Measurements from ENCODE around the gene TIMM44.
A peak's percentile ranks its signal among the peaks of the same experiment; 100 is the strongest.

DNA sequence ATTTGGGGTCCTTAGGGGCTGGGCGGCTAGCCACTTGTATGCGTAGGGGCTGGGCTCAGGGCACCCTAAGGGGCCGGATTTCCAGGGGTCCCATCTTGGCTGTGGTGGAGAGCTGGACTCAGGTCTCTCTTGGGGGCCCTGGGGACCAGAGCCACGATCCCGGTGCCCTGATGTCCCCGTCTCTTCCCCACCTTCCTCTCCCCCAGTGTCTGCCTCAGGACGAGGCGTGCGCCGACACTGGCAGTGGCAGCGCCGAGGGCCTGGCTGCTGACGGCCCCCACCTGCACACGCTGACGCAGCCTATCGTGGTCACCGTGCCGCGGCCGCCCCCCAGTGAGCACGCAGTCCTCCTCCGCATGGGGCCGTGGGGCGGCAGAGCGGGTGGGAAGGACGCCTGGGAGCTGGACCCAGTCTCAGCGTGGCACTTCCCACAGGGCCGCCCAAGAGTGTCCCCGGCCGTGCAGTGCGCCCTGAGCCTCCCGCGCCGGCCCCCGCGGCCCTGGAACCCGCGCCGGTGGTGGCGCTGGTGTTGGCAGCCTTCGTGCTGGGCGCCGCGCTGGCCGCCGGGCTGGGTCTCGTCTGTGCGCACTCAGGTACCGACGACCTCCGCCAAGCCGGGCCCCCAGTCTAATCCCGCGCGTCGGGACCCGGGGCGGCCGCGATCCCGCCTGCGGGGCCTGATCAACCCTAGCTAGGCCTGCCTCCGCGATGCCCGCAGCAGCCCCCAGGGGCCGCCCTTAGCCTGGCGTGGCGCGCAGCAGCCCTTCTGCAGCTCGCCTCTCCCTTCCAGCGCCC, 26.0 kb downstream of the TIMM44 start:
- TF ChIP-seq, protein P1, sequence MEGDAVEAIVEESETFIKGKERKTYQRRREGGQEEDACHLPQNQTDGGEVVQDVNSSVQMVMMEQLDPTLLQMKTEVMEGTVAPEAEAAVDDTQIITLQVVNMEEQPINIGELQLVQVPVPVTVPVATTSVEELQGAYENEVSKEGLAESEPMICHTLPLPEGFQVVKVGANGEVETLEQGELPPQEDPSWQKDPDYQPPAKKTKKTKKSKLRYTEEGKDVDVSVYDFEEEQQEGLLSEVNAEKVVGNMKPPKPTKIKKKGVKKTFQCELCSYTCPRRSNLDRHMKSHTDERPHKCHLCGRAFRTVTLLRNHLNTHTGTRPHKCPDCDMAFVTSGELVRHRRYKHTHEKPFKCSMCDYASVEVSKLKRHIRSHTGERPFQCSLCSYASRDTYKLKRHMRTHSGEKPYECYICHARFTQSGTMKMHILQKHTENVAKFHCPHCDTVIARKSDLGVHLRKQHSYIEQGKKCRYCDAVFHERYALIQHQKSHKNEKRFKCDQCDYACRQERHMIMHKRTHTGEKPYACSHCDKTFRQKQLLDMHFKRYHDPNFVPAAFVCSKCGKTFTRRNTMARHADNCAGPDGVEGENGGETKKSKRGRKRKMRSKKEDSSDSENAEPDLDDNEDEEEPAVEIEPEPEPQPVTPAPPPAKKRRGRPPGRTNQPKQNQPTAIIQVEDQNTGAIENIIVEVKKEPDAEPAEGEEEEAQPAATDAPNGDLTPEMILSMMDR (conservative IDR thresholded peaks at IDR 0.05; ENCODE audit: low read length): peak; percentile 59
- no peak for TF ChIP-seq EZH2phosphoT487 (IDR thresholded peaks at IDR 0.05; ENCODE audit: borderline replicate concordance, low read depth, low read length)

Measured in OCI-LY7 (cell line).